GM23338 (cell line): Measurements from ENCODE around the gene PROX1. TPM values are rescaled to one million over a fixed set of nuclear protein-coding genes. Genes with fewer than 3 reads are reported as not detected.

Experiments used
- ATAC-seq: fragments of 200-7000 bp; cut with Tn5 transposase; 3 replicates; pipeline ENCODE4 v1.9.1; 2020
- DNase-seq: peaks from one replicate; pipeline ENCODE4 v3.0.0-alpha.2; 2015; ENCODE audit warnings: low spot score
- H2AFZ ChIP-seq: fragments of 200-600 bp; sonication (generic); 2 replicates; pipeline ENCODE4 v1.8.0; 2016; ENCODE audit warnings: antibody characterized with exemption, mild to moderate bottlenecking, moderate library complexity
- H3F3A ChIP-seq: fragments of 200-600 bp; sonication (generic); replicated peaks from 2 replicates; pipeline ENCODE4 v1.8.0; 2017; ENCODE audit warnings: antibody characterized with exemption, mixed run types, low read depth
- H3K27ac ChIP-seq: fragments of 200-600 bp; sonication (generic); 2 replicates; pipeline ENCODE4 v1.6.1; 2016; ENCODE audit warnings: low read depth
- H3K27me3 ChIP-seq: fragments of 200-600 bp; sonication (generic); 2 replicates; pipeline ENCODE4 v1.8.0; 2016; ENCODE audit warnings: mild to moderate bottlenecking, mixed run types, moderate library complexity; ENCODE audit not compliant: insufficient read depth
- H3K36me3 ChIP-seq: fragments of 200-600 bp; sonication (generic); 2 replicates; pipeline ENCODE4 v1.8.0; 2016; ENCODE audit warnings: mild to moderate bottlenecking; ENCODE audit not compliant: insufficient read depth
- H3K4me1 ChIP-seq: fragments of 200-600 bp; sonication (generic); 2 replicates; pipeline ENCODE4 v1.8.0; 2016; ENCODE audit warnings: mild to moderate bottlenecking, moderate library complexity; ENCODE audit not compliant: insufficient read depth
- H3K4me2 ChIP-seq: fragments of 200-600 bp; sonication (generic); 2 replicates; pipeline ENCODE4 v1.7.1; 2017; ENCODE audit warnings: mixed run types
- H3K4me3 ChIP-seq: fragments of 200-600 bp; sonication (generic); 2 replicates; pipeline ENCODE4 v1.6.1; 2016; ENCODE audit warnings: mixed run types
- H3K79me2 ChIP-seq: fragments of 200-600 bp; sonication (generic); replicated peaks from 2 replicates; pipeline ENCODE4 v1.8.0; 2017; ENCODE audit warnings: mild to moderate bottlenecking; ENCODE audit not compliant: insufficient read depth
- H3K9me2 ChIP-seq: fragments of 200-600 bp; sonication (generic); 2 replicates; pipeline ENCODE4 v1.8.0; 2017; ENCODE audit not compliant: insufficient read depth
- H4K20me1 ChIP-seq: fragments of 200-600 bp; sonication (generic); replicated peaks from 2 replicates; pipeline ENCODE4 v1.8.0; 2017; ENCODE audit warnings: mild to moderate bottlenecking; ENCODE audit not compliant: insufficient read depth
- H3K27ac Mint-ChIP-seq: 2 replicates; pipeline ENCODE4 v1.8.0; 2020; ENCODE audit warnings: inconsistent platforms, mild to moderate bottlenecking, moderate library complexity, mixed read lengths
- H3K27me3 Mint-ChIP-seq: 3 replicates; pipeline ENCODE4 v1.8.0; 2022; ENCODE audit warnings: low read depth, mild to moderate bottlenecking, moderate library complexity, mixed read lengths, inconsistent platforms; ENCODE audit not compliant: insufficient read depth, poor library complexity
- H3K36me3 Mint-ChIP-seq: 3 replicates; pipeline ENCODE4 v1.8.0; 2021; ENCODE audit warnings: low read depth, mild to moderate bottlenecking, inconsistent platforms, moderate library complexity, mixed read lengths
- H3K4me1 Mint-ChIP-seq: 3 replicates; pipeline ENCODE4 v1.8.0; 2020; ENCODE audit warnings: mild to moderate bottlenecking, inconsistent platforms, mixed read lengths
- H3K4me3 Mint-ChIP-seq: 3 replicates; pipeline ENCODE4 v1.8.0; 2021; ENCODE audit warnings: moderate library complexity, mild to moderate bottlenecking, inconsistent platforms, mixed read lengths
- H3K9me3 Mint-ChIP-seq: 3 replicates; pipeline ENCODE4 v1.8.0; 2020; ENCODE audit warnings: moderate library complexity, mild to moderate bottlenecking, inconsistent platforms, mixed read lengths
- CREB1 ChIP-seq: fragments of 250-450 bp; sonication (Bioruptor Pico); IDR thresholded peaks from 2 replicates; pipeline ENCODE4 v1.5.0; 2020; ENCODE audit warnings: low read depth, mild to moderate bottlenecking, moderate library complexity
- CTCF ChIP-seq, 2 experiments: fragments of 200-600 bp in 1 of 2; sonication (generic) in 1 of 2; conservative IDR thresholded peaks; 2 replicates each; pipeline versions ENCODE4 v1.5.1 to v1.6.1; 2016 to 2017; ENCODE audit warnings: antibody characterized with exemption in 2 of 2, low read depth in 2 of 2, mild to moderate bottlenecking in 2 of 2, moderate library complexity in 1 of 2
- NANOG ChIP-seq: IDR thresholded peaks from 2 replicates; pipeline ENCODE4 v1.6.1; 2016; ENCODE audit warnings: antibody characterized with exemption, borderline replicate concordance
- ZNF114 ChIP-seq: fragments of 250-450 bp; sonication (Bioruptor Pico); IDR thresholded peaks from 2 replicates; pipeline ENCODE4 v1.5.0; 2020; ENCODE audit warnings: mild to moderate bottlenecking, moderate library complexity
- ZNF462 ChIP-seq: fragments of 250-450 bp; sonication (Bioruptor Pico); IDR thresholded peaks from 2 replicates; pipeline ENCODE4 v1.5.0; 2020; ENCODE audit warnings: mild to moderate bottlenecking, moderate library complexity
- polyA plus RNA-seq: library from polyadenylated mRNA; unstranded; fragments of >200 nt; fragmentation: Nextera tagmentation; extraction: Ambion mirVana; gene quantifications from 2 replicates; pipeline ENCODE4 v1.2.1, GENCODE V29; 2016
- total RNA-seq: library from RNA; depleted of rRNA; stranded (reverse); fragments of >200 nt; shearing (Covaris generic); gene quantifications from 2 replicates; pipeline ENCODE4 v1.2.3, GENCODE V29; 2014
- TF ChIP-seq, protein P1 (sequence below): IDR thresholded peaks from 2 replicates; pipeline ENCODE4 v1.6.1; 2016; ENCODE audit warnings: antibody characterized with exemption

PROX1 gene
- total and polyA plus RNA-seq, 2 experiments from 2014 or later: 0.49 to 0.66 TPM

- H3K79me2 ChIP-seq: no peaks in the 10 kb centered on the region
- no peaks in the 10 kb centered on the region for H3K27me3 ChIP-seq
- ATAC-seq (no peak), DNase-seq (no peak)
- peak overlapping the region; percentile 64 for H2AFZ ChIP-seq
- no peaks in the 10 kb centered on the region for H3K36me3 ChIP-seq
- TF ChIP-seq CREB1 (no peak), ZNF462 (CRISPR knock-in tag) (no peak), NANOG (no peak), CTCF (conservative IDR thresholded peaks at IDR 0.05; ENCODE audit: low read depth in 2 of 2) (no peak), ZNF114 (CRISPR knock-in tag) (no peak)
- TF ChIP-seq, protein P1, sequence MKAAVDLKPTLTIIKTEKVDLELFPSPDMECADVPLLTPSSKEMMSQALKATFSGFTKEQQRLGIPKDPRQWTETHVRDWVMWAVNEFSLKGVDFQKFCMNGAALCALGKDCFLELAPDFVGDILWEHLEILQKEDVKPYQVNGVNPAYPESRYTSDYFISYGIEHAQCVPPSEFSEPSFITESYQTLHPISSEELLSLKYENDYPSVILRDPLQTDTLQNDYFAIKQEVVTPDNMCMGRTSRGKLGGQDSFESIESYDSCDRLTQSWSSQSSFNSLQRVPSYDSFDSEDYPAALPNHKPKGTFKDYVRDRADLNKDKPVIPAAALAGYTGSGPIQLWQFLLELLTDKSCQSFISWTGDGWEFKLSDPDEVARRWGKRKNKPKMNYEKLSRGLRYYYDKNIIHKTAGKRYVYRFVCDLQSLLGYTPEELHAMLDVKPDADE: no peak
- no peaks in the 10 kb centered on the region for H3K27me3 Mint-ChIP-seq
- peaks cover 12% of the 10 kb centered on the region; the same call in 2 of the 3 replicates for H3K4me1 Mint-ChIP-seq
- H3K36me3 Mint-ChIP-seq: no peaks in the 10 kb centered on the region
- H4K20me1 ChIP-seq: no peaks in the 10 kb centered on the region
- no peaks in the 10 kb centered on the region for H3F3A ChIP-seq
- no peak overlapping the region for H3K27ac ChIP-seq
- H3K27ac Mint-ChIP-seq: no peak overlapping the region
- H3K9me3 Mint-ChIP-seq: no peaks in the 10 kb centered on the region
- H3K4me2 ChIP-seq: no peak overlapping the region
- peaks cover 4% of the 10 kb centered on the region; the same call in 1 of the 2 replicates for H3K4me1 ChIP-seq
- H3K4me3 ChIP-seq: no peak overlapping the region
- H3K9me2 ChIP-seq: no peaks in the 10 kb centered on the region
- H3K4me3 Mint-ChIP-seq: no peak overlapping the region
Observed at GRCh38 chr1:214072426-214073157, 84.8 kb downstream of the PROX1 start.
